Measurements from ENCODE around the gene WDFY3. TPM values are rescaled to one million over a fixed set of nuclear protein-coding genes. Genes with fewer than 3 reads are reported as not detected.

Gene WDFY3
- total and polyA plus RNA-seq, 9 of the 15 experiments (the other 6 are each of a cell fraction or from before 2014, with no cell fraction given), result 0.58 to 13.5 (median 9.4) TPM

GRCh38 chr4:84952004-84952403, 14.5 kb downstream of the WDFY3 start:
- Histone ChIP-seq H3K4me2 (ENCODE audit: insufficient read depth, low read length) (no peak overlapping the region), H3K36me3 (ENCODE audit: control insufficient read depth, insufficient read depth, low read length) (no peaks in the 10 kb centered on the region), H2AFZ (ENCODE audit: low read depth, low read length) (no peak overlapping the region), H3K27ac (ENCODE audit: extremely low read depth, low read depth, low read length) (no peak overlapping the region), H3K9me1 (ENCODE audit: control insufficient read depth, insufficient read depth, low read length) (no peaks in the 10 kb centered on the region), H3K9me3 (replicated peaks; ENCODE audit: control insufficient read depth, insufficient read depth, low read depth, low read length) (no peaks in the 10 kb centered on the region), H4K20me1 (replicated peaks; ENCODE audit: control insufficient read depth, insufficient read depth, low read length) (0 out of 2 replicates have a peak, but pooled peaks cover 7% of the 10 kb centered on the region), H3K4me1 (replicated peaks in 1 of 2; ENCODE audit: control insufficient read depth in 2 of 2, insufficient read depth in 2 of 2, low read length in 2 of 2) (no peaks in the 10 kb centered on the region), H3K27me3 (ENCODE audit: control insufficient read depth in 2 of 2, insufficient read depth in 2 of 2, low read length in 2 of 2) (no peaks in the 10 kb centered on the region), H3K4me3 (no peak overlapping the region), H3K9ac (ENCODE audit: insufficient read depth in 1 of 2, low read depth in 2 of 2, low read length in 2 of 2) (no peak overlapping the region), H3K79me2 (ENCODE audit: control insufficient read depth, insufficient read depth, low read length) (no peaks in the 10 kb centered on the region)
- intact Hi-C loops (cut with micrococcal nuclease) (no loop called here), in situ Hi-C loops (cut with MboI) (no loop called here)
- DNase-seq (ENCODE audit: extremely low read depth in 1 of 4, low spot score in 3 of 4) (no peak), ATAC-seq (no peak), FAIRE-seq (no peak)
- POLR2A ChIA-PET, result no interaction called here
- TF ChIP-seq RBBP5 (IDR thresholded peaks at IDR 0.05; ENCODE audit: borderline replicate concordance, insufficient read depth, low read length, poor library complexity, severe bottlenecking) (no peak), FOXA3 (CRISPR knock-in tag; conservative IDR thresholded peaks at IDR 0.05 in 1 of 2, IDR thresholded peaks at IDR 0.05 in 1 of 2) (0 out of 4 replicates have a peak, but pooled peaks of 1 of the 2 experiments have one; percentile 12)
- 13% methylated on average over 1 of the region's 1 CpG for WGBS (ENCODE audit: insufficient coverage, low coverage, missing lambda C conversion rate)
- no TSS peak for BruUV-seq (replicated peaks)
- CTCF ChIA-PET (ENCODE audit: low intra/inter-chr PET ratio), result no interaction called here

GRCh38 chr4:84948056-84948455, 18.4 kb downstream of the WDFY3 start:
- TF ChIP-seq ZNF668 (CRISPR knock-in tag; IDR thresholded peaks at IDR 0.05) (no peak), THRA (IDR thresholded peaks at IDR 0.05) (no peak), ZNF778 (CRISPR knock-in tag; IDR thresholded peaks at IDR 0.05) (no peak), HOMEZ (CRISPR knock-in tag; IDR thresholded peaks at IDR 0.05) (no peak), DIDO1 (tag; IDR thresholded peaks at IDR 0.05; ENCODE audit: low read depth) (no peak), NFIX (CRISPR knock-in tag; IDR thresholded peaks at IDR 0.05; ENCODE audit: low read depth) (no peak)
- Histone ChIP-seq H3K9me3 (replicated peaks; ENCODE audit: control insufficient read depth, insufficient read depth, low read depth, low read length) (no peaks in the 10 kb centered on the region), H3K27me3 (ENCODE audit: control insufficient read depth in 2 of 2, insufficient read depth in 2 of 2, low read length in 2 of 2) (no peaks in the 10 kb centered on the region), H3K4me2 (ENCODE audit: insufficient read depth, low read length) (no peak overlapping the region), H3K79me2 (ENCODE audit: control insufficient read depth, insufficient read depth, low read length) (no peaks in the 10 kb centered on the region), H4K20me1 (replicated peaks; ENCODE audit: control insufficient read depth, insufficient read depth, low read length) (0 out of 2 replicates have a peak, but pooled peaks cover 7% of the 10 kb centered on the region), H3K4me1 (replicated peaks in 1 of 2; ENCODE audit: control insufficient read depth in 2 of 2, insufficient read depth in 2 of 2, low read length in 2 of 2) (no peaks in the 10 kb centered on the region), H3K27ac (ENCODE audit: extremely low read depth, low read depth, low read length) (no peak overlapping the region), H3K36me3 (ENCODE audit: control insufficient read depth, insufficient read depth, low read length) (no peaks in the 10 kb centered on the region), H2AFZ (ENCODE audit: low read depth, low read length) (no peak overlapping the region), H3K9ac (ENCODE audit: insufficient read depth in 1 of 2, low read depth in 2 of 2, low read length in 2 of 2) (no peak overlapping the region), H3K4me3 (no peak overlapping the region), H3K9me1 (ENCODE audit: control insufficient read depth, insufficient read depth, low read length) (no peaks in the 10 kb centered on the region)
- FAIRE-seq, result no peak
- POLR2A ChIA-PET, result interaction anchor here (0.6 kb wide), 1 partner anchor 832 kb away, joined by 3 read pairs; no protein-coding TSS in a partner anchor
- 18% methylated on average over 2 of the region's 2 CpGs for WGBS (ENCODE audit: insufficient coverage, low coverage, missing lambda C conversion rate)
- no TSS peak for BruUV-seq (replicated peaks)
- DNase-seq (ENCODE audit: extremely low read depth in 1 of 4, low spot score in 3 of 4), result no peak
- in situ Hi-C loops (cut with MboI) (no loop called here), intact Hi-C loops (cut with micrococcal nuclease) (no loop called here)
- no peak for ATAC-seq
- CTCF ChIA-PET (ENCODE audit: low intra/inter-chr PET ratio), result no interaction called here
